ENCODE data around the gene NCF2.

Gene NCF2

GRCh38 chr1:183635099-183635605, 44.9 kb upstream of the NCF2 start:
- TF ChIP-seq, protein P1, sequence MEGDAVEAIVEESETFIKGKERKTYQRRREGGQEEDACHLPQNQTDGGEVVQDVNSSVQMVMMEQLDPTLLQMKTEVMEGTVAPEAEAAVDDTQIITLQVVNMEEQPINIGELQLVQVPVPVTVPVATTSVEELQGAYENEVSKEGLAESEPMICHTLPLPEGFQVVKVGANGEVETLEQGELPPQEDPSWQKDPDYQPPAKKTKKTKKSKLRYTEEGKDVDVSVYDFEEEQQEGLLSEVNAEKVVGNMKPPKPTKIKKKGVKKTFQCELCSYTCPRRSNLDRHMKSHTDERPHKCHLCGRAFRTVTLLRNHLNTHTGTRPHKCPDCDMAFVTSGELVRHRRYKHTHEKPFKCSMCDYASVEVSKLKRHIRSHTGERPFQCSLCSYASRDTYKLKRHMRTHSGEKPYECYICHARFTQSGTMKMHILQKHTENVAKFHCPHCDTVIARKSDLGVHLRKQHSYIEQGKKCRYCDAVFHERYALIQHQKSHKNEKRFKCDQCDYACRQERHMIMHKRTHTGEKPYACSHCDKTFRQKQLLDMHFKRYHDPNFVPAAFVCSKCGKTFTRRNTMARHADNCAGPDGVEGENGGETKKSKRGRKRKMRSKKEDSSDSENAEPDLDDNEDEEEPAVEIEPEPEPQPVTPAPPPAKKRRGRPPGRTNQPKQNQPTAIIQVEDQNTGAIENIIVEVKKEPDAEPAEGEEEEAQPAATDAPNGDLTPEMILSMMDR (IDR thresholded peaks at IDR 0.05; ENCODE audit: borderline replicate concordance, control extremely low read depth, extremely low read depth, insufficient read depth, missing control alignments), result no peak
- in situ Hi-C loops (cut with MboI; ENCODE audit: low sequenced_read_pairs, unreplicated experiment), result no loop called here
- DNase-seq (ENCODE audit: low spot score), result no peak

- in situ Hi-C loops (cut with MboI; ENCODE audit: low sequenced_read_pairs, unreplicated experiment), result no loop called here
- no peak for DNase-seq (ENCODE audit: low spot score)
- TF ChIP-seq, protein P1 (IDR thresholded peaks at IDR 0.05; ENCODE audit: borderline replicate concordance, control extremely low read depth, extremely low read depth, insufficient read depth, missing control alignments), result no peak
Observed at GRCh38 chr1:183634429-183635065, 44.3 kb upstream of the NCF2 start.

DNA sequence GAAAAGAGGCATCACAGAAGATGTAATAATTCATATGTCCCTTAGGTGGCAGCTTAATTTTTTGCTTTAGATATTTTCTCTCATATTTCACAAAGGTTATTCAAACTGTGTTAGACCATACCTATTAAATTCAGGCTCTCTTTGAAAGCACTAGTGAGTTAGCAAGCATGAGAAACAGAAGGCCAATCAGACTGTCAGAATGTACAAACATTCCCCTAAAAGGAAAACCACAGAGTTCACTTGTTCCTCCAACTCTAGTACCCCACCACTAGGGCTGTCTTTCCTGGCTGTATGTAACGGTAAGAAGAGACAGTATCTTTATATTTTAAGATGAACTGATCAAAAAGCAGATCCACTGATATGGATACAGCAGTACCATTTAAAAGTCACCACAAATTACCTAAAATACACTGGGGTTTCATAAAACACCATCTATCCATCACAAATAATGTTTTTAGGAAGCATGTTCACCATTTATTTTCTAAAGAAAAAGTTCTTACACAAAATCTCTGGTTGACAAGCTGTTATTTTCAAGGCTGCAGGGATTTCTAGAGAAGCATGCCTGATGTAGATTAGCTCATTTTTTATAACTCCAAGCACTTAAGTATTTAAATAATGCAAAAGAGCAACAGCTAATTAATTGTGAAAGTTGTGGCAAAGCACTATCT, 43.6 kb upstream of the NCF2 start:
- DNase-seq (ENCODE audit: low spot score), result peak; percentile 50
- TF ChIP-seq, protein P1 (IDR thresholded peaks at IDR 0.05; ENCODE audit: borderline replicate concordance, control extremely low read depth, extremely low read depth, insufficient read depth, missing control alignments), result no peak
- in situ Hi-C loops (cut with MboI; ENCODE audit: low sequenced_read_pairs, unreplicated experiment), result no loop called here

DNA sequence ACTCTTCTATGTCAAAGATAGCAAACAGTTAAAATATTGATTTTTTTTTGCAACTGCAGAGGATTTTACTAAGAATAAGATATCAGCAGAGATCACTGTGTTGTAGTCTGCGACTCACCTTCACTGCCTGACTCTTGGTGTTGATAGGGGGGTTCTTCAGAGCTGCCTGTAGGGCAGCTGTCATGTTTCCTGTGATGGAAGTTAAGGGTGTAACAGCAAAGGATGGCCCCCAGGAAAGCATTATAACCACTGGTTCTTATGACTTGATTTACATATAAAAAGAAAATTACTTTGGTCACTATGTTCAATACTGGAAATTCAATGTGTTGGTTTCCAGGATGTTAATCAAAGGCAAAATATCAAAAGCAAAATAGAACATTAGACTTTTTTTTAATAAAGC, 42.7 kb upstream of the NCF2 start:
- TF ChIP-seq, protein P1 (IDR thresholded peaks at IDR 0.05; ENCODE audit: borderline replicate concordance, control extremely low read depth, extremely low read depth, insufficient read depth, missing control alignments), result no peak
- in situ Hi-C loops (cut with MboI; ENCODE audit: low sequenced_read_pairs, unreplicated experiment), result no loop called here
- DNase-seq (ENCODE audit: low spot score), result no peak

GRCh38 chr1:183632114-183632513, 41.9 kb upstream of the NCF2 start:
- DNase-seq (ENCODE audit: low spot score), result no peak
- TF ChIP-seq, protein P1 (IDR thresholded peaks at IDR 0.05; ENCODE audit: borderline replicate concordance, control extremely low read depth, extremely low read depth, insufficient read depth, missing control alignments), result no peak
- in situ Hi-C loops (cut with MboI; ENCODE audit: low sequenced_read_pairs, unreplicated experiment), result no loop called here

- DNase-seq (ENCODE audit: low spot score), result no peak
- TF ChIP-seq, protein P1 (IDR thresholded peaks at IDR 0.05; ENCODE audit: borderline replicate concordance, control extremely low read depth, extremely low read depth, insufficient read depth, missing control alignments), result no peak
- in situ Hi-C loops (cut with MboI; ENCODE audit: low sequenced_read_pairs, unreplicated experiment), result no loop called here
Observed at GRCh38 chr1:183630748-183631147, 40.5 kb upstream of the NCF2 start.
